ENCODE data around the gene OR1E1.
"Not testable (repeated sequence)": the region's sequence is repeated elsewhere in the genome, so short reads cannot be mapped to it uniquely, and the experiment has no call there.

The OR1E1 gene

DNA sequence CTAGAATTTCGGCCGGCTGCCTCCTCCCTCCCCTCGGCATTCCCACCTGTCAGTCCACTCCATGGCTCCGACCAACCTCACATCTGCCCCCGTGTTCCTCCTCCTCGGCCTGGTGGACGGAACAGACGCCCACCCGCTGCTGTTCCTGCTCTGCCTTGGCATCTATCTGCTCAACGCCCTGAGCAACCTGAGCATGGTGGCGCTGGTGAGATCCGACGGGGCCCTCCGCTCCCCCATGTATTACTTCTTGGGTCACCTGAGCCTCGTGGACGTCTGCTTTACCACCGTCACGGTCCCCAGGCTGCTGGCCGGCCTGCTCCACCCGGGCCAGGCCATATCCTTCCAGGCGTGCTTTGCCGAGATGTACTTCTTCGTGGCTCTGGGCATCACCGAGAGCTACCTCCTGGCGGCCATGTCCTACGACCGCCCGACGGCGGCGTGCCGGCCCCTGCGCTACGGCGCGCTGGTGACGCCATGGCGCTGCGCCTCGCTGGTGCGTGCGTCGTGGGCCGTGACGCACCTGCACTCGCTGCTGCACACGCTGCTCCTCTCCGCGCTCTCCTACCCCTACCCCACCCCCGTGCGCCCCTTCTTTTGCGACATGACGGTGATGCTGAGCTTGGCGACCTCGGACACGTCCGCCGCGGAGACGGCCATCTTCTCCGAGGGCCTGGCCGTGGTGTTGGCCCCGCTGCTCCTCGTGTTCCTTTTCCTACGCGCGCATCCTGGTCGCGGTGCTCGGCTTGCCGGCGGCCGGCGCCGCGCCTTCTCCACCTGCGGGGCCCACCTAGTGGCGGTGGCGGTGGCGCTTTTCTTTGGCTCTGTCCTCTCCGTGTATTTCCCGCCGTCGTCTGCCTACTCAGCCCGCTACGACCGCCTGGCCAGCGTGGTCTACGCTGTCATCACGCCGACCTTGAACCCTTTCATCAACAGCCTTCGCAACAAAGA is 12.1 kb downstream of the OR1E1 start, which contains the start of gene OR3A2:
Gene OR3A2 (minus strand): TSS at position 440 of the 948 bp plus-strand sequence.
- in situ Hi-C loops (cut with MboI; ENCODE audit: low pct_unique_long_range_greater_than_20kb, low sequenced_read_pairs, unreplicated experiment): no loop called here
- DNase-seq (ENCODE audit: low spot score): no peak
- TF ChIP-seq CTCF (IDR thresholded peaks at IDR 0.05; ENCODE audit: extremely low read depth, insufficient read depth, missing control alignments): no peak

- TF ChIP-seq CTCF (IDR thresholded peaks at IDR 0.05; ENCODE audit: extremely low read depth, insufficient read depth, missing control alignments): no peak
- in situ Hi-C loops (cut with MboI; ENCODE audit: low pct_unique_long_range_greater_than_20kb, low sequenced_read_pairs, unreplicated experiment): no loop called here
- DNase-seq (ENCODE audit: low spot score): no peak
Observed at GRCh38 chr17:3381957-3382356, 16.3 kb downstream of the OR1E1 start.

DNA sequence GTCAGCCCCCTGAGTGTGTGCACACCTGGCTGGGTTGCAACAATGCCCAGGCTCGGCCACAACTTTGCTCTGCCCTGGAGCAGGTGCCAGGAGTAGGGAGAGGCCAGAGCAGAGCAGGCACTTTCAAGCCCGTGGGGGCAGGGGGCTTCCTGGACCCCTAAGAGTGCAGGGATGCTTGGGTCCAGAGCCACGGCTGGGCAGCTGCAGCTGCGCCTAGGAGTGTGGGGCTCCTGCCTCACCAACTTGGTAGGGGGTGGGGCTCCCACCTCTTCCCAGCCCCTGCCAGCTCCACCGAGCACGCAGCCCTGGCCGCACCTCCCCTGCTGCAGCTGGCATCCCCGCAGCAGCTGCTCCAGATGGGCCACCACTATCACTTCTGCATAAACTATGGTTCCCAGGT is 19.9 kb downstream of the OR1E1 start:
- TF ChIP-seq CTCF (IDR thresholded peaks at IDR 0.05; ENCODE audit: extremely low read depth, insufficient read depth, missing control alignments): no peak
- no peak for DNase-seq (ENCODE audit: low spot score)
- in situ Hi-C loops (cut with MboI; ENCODE audit: low pct_unique_long_range_greater_than_20kb, low sequenced_read_pairs, unreplicated experiment): no loop called here

- in situ Hi-C loops (cut with MboI; ENCODE audit: low pct_unique_long_range_greater_than_20kb, low sequenced_read_pairs, unreplicated experiment); DNase-seq (ENCODE audit: low spot score): not testable (repeated sequence)
Observed at GRCh38 chr17:3371167-3371566, 27.0 kb downstream of the OR1E1 start.
